ENCODE data around the gene SERPINB1.

SERPINB1 gene

GRCh38 chr6:2875359-2876191 is 33.9 kb upstream of the SERPINB1 start:
- TF ChIP-seq CTCF (IDR thresholded peaks at IDR 0.05; ENCODE audit: low read depth, low read length): no peak
- Histone ChIP-seq H3K27me3 (ENCODE audit: insufficient read depth, low read depth, severe bottlenecking) (no peaks in the 10 kb centered on the region), H3K4me3 (ENCODE audit: low read depth, low read length) (no peak overlapping the region), H3K9me3 (ENCODE audit: severe bottlenecking) (peaks cover 3% of the 10 kb centered on the region), H3K36me3 (no peaks in the 10 kb centered on the region), H3K27ac (no peak overlapping the region)
- DNase-seq: no peak

DNA sequence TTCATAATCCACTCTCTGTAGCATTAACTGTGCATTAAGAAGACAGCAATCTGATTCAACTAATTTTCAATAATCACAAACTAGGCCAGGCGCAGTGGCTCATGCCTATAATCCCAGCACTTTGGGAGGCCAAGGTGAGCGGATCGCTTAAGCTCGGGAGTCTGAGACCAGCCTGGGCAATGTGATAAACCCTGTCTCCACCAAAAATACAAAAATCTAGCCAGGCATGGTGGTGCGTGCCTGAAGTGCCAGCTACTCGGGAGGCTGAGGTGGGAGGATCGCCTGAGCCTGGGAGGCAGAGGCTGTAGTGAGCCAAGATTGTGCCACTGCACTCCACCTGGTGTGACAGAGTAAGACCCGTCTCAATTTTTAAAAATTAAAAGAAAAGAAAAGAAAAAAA is 32.0 kb upstream of the SERPINB1 start:
- H3K27me3 ChIP-seq (ENCODE audit: insufficient read depth, low read depth, severe bottlenecking): no peaks in the 10 kb centered on the region
- H3K9me3 ChIP-seq (ENCODE audit: severe bottlenecking): peaks cover 7% of the 10 kb centered on the region
- H3K4me3 ChIP-seq (ENCODE audit: low read depth, low read length): no peak overlapping the region
- no peak for DNase-seq
- no peak overlapping the region for H3K27ac ChIP-seq
- no peak for TF ChIP-seq CTCF (IDR thresholded peaks at IDR 0.05; ENCODE audit: low read depth, low read length)
- no peaks in the 10 kb centered on the region for H3K36me3 ChIP-seq

DNA sequence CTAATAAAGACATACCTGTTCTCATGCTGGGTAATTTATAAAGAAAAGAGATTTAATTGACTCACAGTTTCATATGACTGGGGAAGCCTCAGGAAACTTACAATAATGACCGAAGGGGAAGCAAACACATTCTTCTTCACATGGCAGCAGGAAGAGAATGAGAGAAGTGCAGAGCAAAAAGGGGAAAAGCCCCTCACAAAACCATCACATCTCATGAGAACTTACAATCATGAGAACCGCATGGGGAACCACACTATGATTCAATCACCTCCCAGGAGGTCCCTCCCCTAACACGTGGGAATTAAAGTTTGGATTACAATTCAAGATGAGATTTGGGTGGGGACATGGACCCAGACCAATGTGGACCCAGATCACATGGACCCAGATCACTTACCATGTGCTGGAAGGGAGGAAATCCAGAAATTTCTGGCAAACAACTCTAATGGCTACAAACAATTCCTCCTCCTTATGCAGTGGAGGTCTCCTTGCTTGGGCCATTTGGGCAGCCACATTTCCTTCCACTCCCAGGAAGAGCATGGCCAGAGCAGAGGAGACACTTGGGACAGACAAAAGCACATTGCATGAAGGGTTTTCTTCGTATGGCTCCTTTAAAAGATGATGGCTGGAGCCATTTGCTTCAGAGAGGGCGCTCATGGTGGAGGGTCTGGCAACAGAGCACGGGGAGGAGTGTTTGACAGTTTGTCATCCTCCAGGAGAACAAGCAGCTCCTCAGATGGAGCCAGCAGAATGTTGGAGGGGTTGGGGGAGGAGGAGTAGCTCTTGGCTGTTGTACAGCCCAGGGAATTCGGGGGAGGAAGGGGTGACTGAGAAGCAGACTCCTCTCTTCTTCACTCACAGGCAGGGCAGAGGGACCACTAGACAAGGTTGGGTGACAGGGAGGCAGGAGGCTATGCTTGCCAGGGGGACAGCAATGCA is 31.0 kb upstream of the SERPINB1 start:
- TF ChIP-seq CTCF (IDR thresholded peaks at IDR 0.05; ENCODE audit: low read depth, low read length): no peak
- no peaks in the 10 kb centered on the region for H3K27me3 ChIP-seq (ENCODE audit: insufficient read depth, low read depth, severe bottlenecking)
- no peak overlapping the region for H3K27ac ChIP-seq
- no peaks in the 10 kb centered on the region for H3K36me3 ChIP-seq
- H3K4me3 ChIP-seq (ENCODE audit: low read depth, low read length): no peak overlapping the region
- H3K9me3 ChIP-seq (ENCODE audit: severe bottlenecking): peaks cover 7% of the 10 kb centered on the region
- no peak for DNase-seq

GRCh38 chr6:2871953-2872352 is 30.3 kb upstream of the SERPINB1 start:
- Histone ChIP-seq H3K27ac (no peak overlapping the region), H3K4me3 (ENCODE audit: low read depth, low read length) (no peak overlapping the region), H3K27me3 (ENCODE audit: insufficient read depth, low read depth, severe bottlenecking) (no peaks in the 10 kb centered on the region), H3K36me3 (no peaks in the 10 kb centered on the region), H3K9me3 (ENCODE audit: severe bottlenecking) (peaks cover 7% of the 10 kb centered on the region)
- TF ChIP-seq CTCF (IDR thresholded peaks at IDR 0.05; ENCODE audit: low read depth, low read length): no peak
- DNase-seq: no peak

DNA sequence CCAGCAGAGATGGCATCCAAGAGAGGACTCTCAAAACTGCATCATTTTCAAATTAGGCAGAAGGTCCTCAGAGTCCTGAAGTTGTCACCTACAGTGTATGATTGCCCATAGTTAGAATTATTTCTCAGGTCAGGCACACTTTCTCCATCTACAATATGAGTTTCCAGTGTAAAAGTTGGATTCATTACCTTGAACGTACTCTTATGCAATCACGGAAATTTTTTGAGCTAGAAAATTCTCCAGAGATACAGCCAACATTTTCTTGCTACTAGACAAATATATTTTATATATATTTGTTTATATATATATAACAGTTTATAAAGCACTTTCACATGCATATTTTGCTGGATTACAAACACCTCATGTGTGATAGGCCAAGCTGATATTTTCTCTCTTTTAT is 29.4 kb upstream of the SERPINB1 start:
- Histone ChIP-seq H3K9me3 (ENCODE audit: severe bottlenecking) (peaks cover 7% of the 10 kb centered on the region), H3K36me3 (no peaks in the 10 kb centered on the region), H3K27ac (no peak overlapping the region), H3K4me3 (ENCODE audit: low read depth, low read length) (no peak overlapping the region), H3K27me3 (ENCODE audit: insufficient read depth, low read depth, severe bottlenecking) (no peaks in the 10 kb centered on the region)
- no peak for TF ChIP-seq CTCF (IDR thresholded peaks at IDR 0.05; ENCODE audit: low read depth, low read length)
- no peak for DNase-seq
